ENCODE measurements around the gene TUBB2B. TPM values are rescaled to one million over a fixed set of nuclear protein-coding genes. Genes with fewer than 3 reads are reported as not detected.

Gene TUBB2B
- 100 to 1,000 TPM; 102 to 104 TPM for total RNA-seq

DNA sequence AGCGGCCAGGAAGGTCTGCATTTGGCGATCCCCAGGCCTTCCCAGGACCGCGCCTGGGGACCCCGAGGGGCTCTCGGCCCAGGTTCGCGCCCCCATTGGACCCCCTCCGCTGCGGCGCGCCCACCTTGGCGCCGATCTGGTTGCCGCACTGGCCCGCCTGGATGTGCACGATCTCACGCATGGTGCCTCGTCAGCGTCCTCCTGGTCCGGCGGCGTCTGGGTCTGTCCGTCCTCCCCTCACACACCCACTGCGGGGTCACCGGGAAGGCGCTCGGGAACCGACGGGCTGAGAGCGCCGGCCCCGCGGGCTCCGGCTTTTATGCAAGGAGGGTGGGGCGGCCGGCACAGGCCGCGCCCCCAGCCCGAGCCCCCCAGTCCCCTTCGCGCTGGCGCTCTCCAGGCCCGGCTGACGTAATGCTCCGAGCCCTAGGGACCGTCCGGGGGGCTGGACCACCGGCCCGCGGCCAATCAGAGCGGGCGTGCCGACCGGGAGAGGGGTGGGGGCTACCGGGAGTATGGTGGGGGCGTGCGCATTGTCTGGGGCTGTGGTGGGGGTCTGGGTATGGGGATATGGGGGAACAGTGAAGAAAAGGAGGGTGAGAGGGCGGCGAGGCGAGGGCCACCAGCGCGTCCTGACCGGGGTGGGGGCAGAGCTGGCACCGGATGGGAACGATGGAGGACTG lies at the start of gene TUBB2B:
TSS of gene TUBB2B (minus strand) at position 291 of the 683 bp plus-strand sequence. CDS start at position 181, 110 bp downstream.

DNA sequence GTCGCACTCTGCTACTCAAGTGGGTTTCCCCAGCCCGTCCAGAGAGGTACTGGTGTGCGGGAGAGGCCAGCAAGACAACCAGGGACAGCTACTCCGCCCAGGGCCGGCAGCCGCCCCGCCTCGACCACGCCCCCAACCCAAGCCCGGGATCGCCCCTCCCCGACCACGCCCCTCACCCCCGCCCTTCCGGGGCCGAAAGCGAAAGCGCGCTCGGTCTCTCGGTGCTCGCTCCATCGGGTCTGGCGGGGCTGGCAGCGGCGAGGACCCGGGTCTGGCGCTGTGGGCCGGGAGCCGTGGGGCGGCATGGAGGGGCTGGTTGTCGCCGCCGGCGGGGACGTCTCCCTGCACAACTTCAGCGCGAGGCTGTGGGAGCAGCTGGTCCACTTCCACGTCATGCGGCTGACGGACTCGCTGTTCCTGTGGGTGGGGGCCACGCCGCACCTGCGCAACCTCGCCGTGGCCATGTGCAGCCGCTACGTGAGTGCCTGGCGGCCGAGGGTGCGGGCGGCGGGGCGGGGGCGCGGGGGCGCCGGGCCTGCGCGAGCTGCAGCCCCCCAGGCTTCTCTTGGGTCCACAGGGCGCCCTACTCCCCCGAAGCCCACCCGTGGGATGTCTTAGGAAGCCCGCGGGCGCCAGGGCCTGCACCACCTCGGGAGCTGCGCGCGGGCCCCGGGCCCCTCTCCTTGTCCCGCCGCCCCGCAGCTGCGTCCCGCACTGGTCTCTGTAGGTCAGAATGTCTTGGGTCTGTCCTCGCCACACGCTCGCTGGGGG lies 31.5 kb upstream of the TUBB2B start, which contains the start of gene PSMG4:
TSS of gene PSMG4 (plus strand) at position 228 of the 771 bp plus-strand sequence. CDS start at position 304, 76 bp downstream.

Other genes starting within 250 kb of the TUBB2B start
- gene NQO2, start 227.8 kb downstream of the TUBB2B start, total RNA-seq: 10 to 100 TPM; 33.0 to 38.0 TPM
- gene RIPK1, start 159.2 kb downstream of the TUBB2B start, total RNA-seq: 10 to 100 TPM; 23.1 to 23.6 TPM
- gene BPHL, start 108.9 kb downstream of the TUBB2B start, total RNA-seq: 10 to 100 TPM; 22.0 to 40.3 TPM
- 100 to 1,000 TPM; 184 to 235 TPM for gene TUBB2A, start 70.1 kb downstream of the TUBB2B start, total RNA-seq
- 10 to 100 TPM; 11.4 to 28.6 TPM for gene PSMG4, start 31.3 kb upstream of the TUBB2B start, total RNA-seq
- 10 to 100 TPM in 1 of 2 donors, 1 to 10 TPM in 1; 8.6 to 21.0 TPM for gene SLC22A23, start 229.4 kb upstream of the TUBB2B start, total RNA-seq

All from melanocyte of skin (primary cell).